Esophagus squamous epithelium (tissue), 4 donors: ENCODE data around the gene VIPR2.

Experiments
- POLR2A ChIP-seq, 4 donors: fragments of 450-650 bp; IDR thresholded peaks; one replicate each; pipeline ENCODE4 v1.6.1; 2017; ENCODE audit warnings: antibody characterized with exemption in 4 of 4, mild to moderate bottlenecking in 4 of 4, moderate library complexity in 3 of 4
- TF ChIP-seq, protein P1 (sequence below), 6 experiments: fragments of 450-650 bp in 4 of 6; fragments of 200-600 bp in 2 of 6; sonication (generic) in 2 of 6; IDR thresholded peaks; one replicate each; pipeline ENCODE4 v1.5.1; 2016 to 2019; ENCODE audit warnings: antibody characterized with exemption in 6 of 6, mild to moderate bottlenecking in 4 of 6, moderate library complexity in 4 of 6

GRCh38 chr7:159156436-159157245 is 12.0 kb upstream of the VIPR2 start:
- TF ChIP-seq, protein P1, sequence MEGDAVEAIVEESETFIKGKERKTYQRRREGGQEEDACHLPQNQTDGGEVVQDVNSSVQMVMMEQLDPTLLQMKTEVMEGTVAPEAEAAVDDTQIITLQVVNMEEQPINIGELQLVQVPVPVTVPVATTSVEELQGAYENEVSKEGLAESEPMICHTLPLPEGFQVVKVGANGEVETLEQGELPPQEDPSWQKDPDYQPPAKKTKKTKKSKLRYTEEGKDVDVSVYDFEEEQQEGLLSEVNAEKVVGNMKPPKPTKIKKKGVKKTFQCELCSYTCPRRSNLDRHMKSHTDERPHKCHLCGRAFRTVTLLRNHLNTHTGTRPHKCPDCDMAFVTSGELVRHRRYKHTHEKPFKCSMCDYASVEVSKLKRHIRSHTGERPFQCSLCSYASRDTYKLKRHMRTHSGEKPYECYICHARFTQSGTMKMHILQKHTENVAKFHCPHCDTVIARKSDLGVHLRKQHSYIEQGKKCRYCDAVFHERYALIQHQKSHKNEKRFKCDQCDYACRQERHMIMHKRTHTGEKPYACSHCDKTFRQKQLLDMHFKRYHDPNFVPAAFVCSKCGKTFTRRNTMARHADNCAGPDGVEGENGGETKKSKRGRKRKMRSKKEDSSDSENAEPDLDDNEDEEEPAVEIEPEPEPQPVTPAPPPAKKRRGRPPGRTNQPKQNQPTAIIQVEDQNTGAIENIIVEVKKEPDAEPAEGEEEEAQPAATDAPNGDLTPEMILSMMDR (IDR thresholded peaks at IDR 0.05) = no peak
- TF ChIP-seq POLR2A (IDR thresholded peaks at IDR 0.05) = no peak
